ENCODE data around the gene MCF2L2.

- TF ChIP-seq REST (IDR thresholded peaks at IDR 0.05; ENCODE audit: insufficient read depth in 1 of 2, low read depth in 2 of 2, low read length in 2 of 2) (no peak), FOXP2 (optimal IDR thresholded peaks at IDR 0.05; ENCODE audit: borderline replicate concordance, extremely low read depth, extremely low read length, insufficient read depth) (no peak), SIN3A (IDR thresholded peaks at IDR 0.05; ENCODE audit: borderline replicate concordance, insufficient read depth, low read length) (no peak), POLR2AphosphoS5 (IDR thresholded peaks at IDR 0.05; ENCODE audit: low read depth, low read length) (no peak)
Measured at GRCh38 chr3:183163563-183163962, 264.9 kb downstream of the MCF2L2 start.

Data from PFSK-1 (cell line).